SJSA1 (cell line): ENCODE results near the gene ARHGAP40. TPM values are rescaled to one million over a fixed set of nuclear protein-coding genes. Genes with fewer than 3 reads are reported as not detected.
"Not testable (repeated sequence)": the region's sequence is repeated elsewhere in the genome, so short reads cannot be mapped to it uniquely, and the experiment has no call there.

Experiments used
- DNase-seq, 2 experiments: peaks; one replicate each; pipeline ENCODE4 v3.0.0-alpha.2; 2015 to 2020; ENCODE audit warnings: low spot score in 2 of 2, low read depth in 1 of 2
- H3K27ac ChIP-seq: fragments of 250-450 bp; sonication (Bioruptor Pico); 2 replicates; pipeline ENCODE4 v1.5.1; 2020; ENCODE audit warnings: mild to moderate bottlenecking, moderate library complexity
- H3K27me3 ChIP-seq: fragments of 250-450 bp; sonication (Bioruptor Pico); replicated peaks from 2 replicates; pipeline ENCODE4 v1.5.1; 2020; ENCODE audit warnings: mild to moderate bottlenecking, moderate library complexity
- H3K36me3 ChIP-seq: fragments of 250-450 bp; sonication (Bioruptor Pico); 2 replicates; pipeline ENCODE4 v1.5.1; 2020; ENCODE audit warnings: mild to moderate bottlenecking
- H3K4me1 ChIP-seq: fragments of 250-450 bp; sonication (Bioruptor Pico); replicated peaks from 2 replicates; pipeline ENCODE4 v1.6.1; 2021; ENCODE audit warnings: mild to moderate bottlenecking
- H3K4me3 ChIP-seq: fragments of 250-450 bp; sonication (Bioruptor Pico); 2 replicates; pipeline ENCODE4 v1.5.1; 2020; ENCODE audit warnings: mild to moderate bottlenecking
- H3K9me3 ChIP-seq: fragments of 250-450 bp; sonication (Bioruptor Pico); replicated peaks from 2 replicates; pipeline ENCODE4 v1.5.1; 2020; ENCODE audit warnings: mild to moderate bottlenecking
- total RNA-seq: library from RNA; depleted of rRNA; stranded (reverse); fragments of >200 nt; shearing (Covaris generic); gene quantifications from 2 replicates; pipeline ENCODE4 v1.2.3, GENCODE V29; 2014

ARHGAP40 gene
- total RNA-seq, 1 experiment from 2014 or later, result not detected

DNA sequence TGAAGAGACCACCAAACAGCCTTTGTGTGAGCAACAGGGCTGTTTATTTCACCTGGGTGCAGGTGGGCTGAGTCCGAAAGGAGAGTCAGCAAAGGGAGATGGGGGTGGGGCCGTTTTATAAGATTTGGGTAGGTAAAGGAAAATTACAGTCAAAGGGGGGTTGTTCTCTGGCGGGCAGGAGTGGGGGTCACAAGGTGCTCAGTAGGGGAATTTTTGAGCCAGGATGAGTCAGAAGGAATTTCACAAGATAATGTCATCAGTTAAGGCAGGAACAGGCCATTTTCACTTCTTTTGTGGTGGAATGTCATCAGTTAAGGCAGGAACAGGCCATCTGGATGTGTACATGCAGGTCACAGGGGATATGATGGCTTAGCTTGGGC lies 9.2 kb upstream of the ARHGAP40 start:
- not testable (repeated sequence) for H3K4me3 ChIP-seq, H3K27ac ChIP-seq, H3K4me1 ChIP-seq, H3K36me3 ChIP-seq, H3K9me3 ChIP-seq, H3K27me3 ChIP-seq
- peak in 1 of 2 experiments; percentile 14 for DNase-seq

DNA sequence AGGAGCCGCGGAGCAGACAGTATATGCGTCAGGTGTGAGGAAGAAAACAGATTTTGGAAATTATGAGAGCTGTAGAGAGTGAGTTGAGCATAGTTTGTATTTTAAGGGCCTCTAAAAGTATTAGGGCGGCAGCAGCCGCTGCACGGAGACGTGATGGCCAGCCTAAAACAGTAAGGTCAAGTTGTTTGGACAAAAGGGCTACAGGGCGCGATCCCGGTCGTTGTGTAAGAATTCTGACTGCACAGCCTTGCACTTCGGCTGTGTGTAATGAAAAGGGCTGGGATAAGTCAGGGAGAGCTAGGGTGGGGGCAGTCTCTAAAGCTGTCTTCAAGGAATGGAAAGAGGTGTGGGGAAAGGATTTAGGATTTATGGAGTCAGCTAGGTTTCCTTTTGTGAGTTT lies 7.3 kb upstream of the ARHGAP40 start:
- not testable (repeated sequence) for H3K4me1 ChIP-seq, H3K4me3 ChIP-seq, H3K9me3 ChIP-seq, H3K27me3 ChIP-seq, DNase-seq, H3K27ac ChIP-seq, H3K36me3 ChIP-seq

DNA sequence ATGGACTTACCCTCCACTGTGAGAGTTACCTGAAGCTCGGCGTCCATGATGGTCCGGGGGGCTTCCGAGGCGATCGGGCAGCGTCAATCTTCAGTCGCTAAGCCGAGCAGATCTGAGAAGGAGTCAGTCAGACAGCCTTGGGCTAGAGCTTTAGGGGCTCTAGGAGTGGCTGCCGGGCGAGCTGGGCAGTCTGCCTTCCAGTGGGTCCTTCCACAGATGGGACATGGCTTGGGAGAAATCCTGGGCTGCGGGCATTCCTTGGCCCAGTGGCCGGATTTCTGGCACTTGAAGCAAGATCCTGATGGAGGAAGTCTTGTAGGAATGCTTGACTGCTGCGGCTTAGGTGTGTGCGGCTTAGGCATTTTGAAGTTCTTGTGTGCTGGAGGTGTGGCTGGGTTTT lies 5.7 kb upstream of the ARHGAP40 start:
- not testable (repeated sequence) for H3K36me3 ChIP-seq, H3K4me3 ChIP-seq, H3K4me1 ChIP-seq, H3K27me3 ChIP-seq, H3K27ac ChIP-seq, DNase-seq, H3K9me3 ChIP-seq

- no peak overlapping the region for H3K27ac ChIP-seq
- H3K4me1 ChIP-seq, result peaks cover 5% of the 10 kb centered on the region
- no peak overlapping the region for H3K4me3 ChIP-seq
- peaks cover 22% of the 10 kb centered on the region for H3K27me3 ChIP-seq
- no peaks in the 10 kb centered on the region for H3K9me3 ChIP-seq
- DNase-seq, result no peak
- H3K36me3 ChIP-seq, result no peaks in the 10 kb centered on the region
Measured at GRCh38 chr20:38599410-38599882, 2.2 kb upstream of the ARHGAP40 start.

- Histone ChIP-seq H3K27me3 (peaks cover 22% of the 10 kb centered on the region), H3K27ac (no peak overlapping the region), H3K36me3 (no peaks in the 10 kb centered on the region), H3K4me3 (no peak overlapping the region), H3K9me3 (no peaks in the 10 kb centered on the region), H3K4me1 (peaks cover 5% of the 10 kb centered on the region)
- DNase-seq, result no peak
Measured at GRCh38 chr20:38600057-38600456, 1.6 kb upstream of the ARHGAP40 start.

GRCh38 chr20:38602185-38602581 lies 574 bp downstream of the ARHGAP40 start:
- peaks cover 30% of the 10 kb centered on the region for H3K27me3 ChIP-seq
- H3K4me3 ChIP-seq, result no peak overlapping the region
- H3K27ac ChIP-seq, result no peak overlapping the region
- peaks cover 5% of the 10 kb centered on the region for H3K4me1 ChIP-seq
- H3K9me3 ChIP-seq, result no peaks in the 10 kb centered on the region
- DNase-seq, result no peak
- H3K36me3 ChIP-seq, result no peaks in the 10 kb centered on the region

DNA sequence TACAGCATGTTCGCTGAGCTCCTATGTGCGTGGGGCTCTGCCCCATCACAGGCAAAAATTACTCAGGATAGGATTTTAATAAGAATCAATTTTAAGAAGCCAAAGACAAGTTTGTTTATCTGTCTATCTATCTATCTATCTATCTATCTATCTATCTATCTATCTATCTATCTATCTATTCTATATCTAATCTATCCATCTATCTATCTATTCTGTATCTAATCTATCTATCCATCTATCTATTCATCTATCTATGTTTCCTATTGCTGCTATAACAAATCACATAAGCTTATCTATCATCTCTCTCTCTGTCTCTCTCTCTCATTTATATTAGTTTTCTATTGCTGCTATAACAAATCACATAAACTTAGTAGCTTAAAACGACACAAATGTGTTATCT lies 1.7 kb downstream of the ARHGAP40 start:
- Histone ChIP-seq H3K4me1 (peaks cover 5% of the 10 kb centered on the region), H3K27me3 (peaks cover 30% of the 10 kb centered on the region), H3K27ac (no peak overlapping the region), H3K4me3 (no peak overlapping the region), H3K9me3 (no peaks in the 10 kb centered on the region), H3K36me3 (no peaks in the 10 kb centered on the region)
- DNase-seq, result no peak

GRCh38 chr20:38604873-38605303 lies 3.3 kb downstream of the ARHGAP40 start:
- no peaks in the 10 kb centered on the region for H3K9me3 ChIP-seq
- H3K4me1 ChIP-seq, result peaks cover 5% of the 10 kb centered on the region
- no peak for DNase-seq
- peaks cover 30% of the 10 kb centered on the region for H3K27me3 ChIP-seq
- no peak overlapping the region for H3K27ac ChIP-seq
- H3K36me3 ChIP-seq, result no peaks in the 10 kb centered on the region
- no peak overlapping the region for H3K4me3 ChIP-seq

DNA sequence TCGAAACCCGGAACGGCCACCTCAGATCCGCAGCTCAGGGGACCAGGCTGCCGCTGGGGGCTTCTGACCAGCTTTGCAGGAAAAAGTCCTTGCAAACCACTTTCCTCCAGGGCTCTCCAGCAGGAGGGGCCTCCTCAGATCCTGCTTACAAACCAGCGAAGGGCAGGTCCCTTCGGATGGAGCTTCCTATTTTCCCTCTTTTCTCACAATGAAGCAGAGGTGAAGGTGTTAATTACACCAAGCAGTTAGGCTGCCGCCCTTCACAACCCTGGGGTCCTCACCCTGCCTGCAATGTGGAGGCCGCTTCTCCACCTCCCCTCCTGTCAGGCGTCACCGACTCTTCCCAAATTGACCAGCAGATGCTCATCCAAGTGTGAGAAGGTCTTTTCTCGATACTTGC lies 5.7 kb downstream of the ARHGAP40 start:
- Histone ChIP-seq H3K27me3 (peaks cover 22% of the 10 kb centered on the region; the same call in 1 of the 2 replicates), H3K9me3 (no peaks in the 10 kb centered on the region), H3K4me3 (no peak overlapping the region), H3K27ac (no peak overlapping the region), H3K36me3 (no peaks in the 10 kb centered on the region), H3K4me1 (no peaks in the 10 kb centered on the region)
- no peak for DNase-seq

DNA sequence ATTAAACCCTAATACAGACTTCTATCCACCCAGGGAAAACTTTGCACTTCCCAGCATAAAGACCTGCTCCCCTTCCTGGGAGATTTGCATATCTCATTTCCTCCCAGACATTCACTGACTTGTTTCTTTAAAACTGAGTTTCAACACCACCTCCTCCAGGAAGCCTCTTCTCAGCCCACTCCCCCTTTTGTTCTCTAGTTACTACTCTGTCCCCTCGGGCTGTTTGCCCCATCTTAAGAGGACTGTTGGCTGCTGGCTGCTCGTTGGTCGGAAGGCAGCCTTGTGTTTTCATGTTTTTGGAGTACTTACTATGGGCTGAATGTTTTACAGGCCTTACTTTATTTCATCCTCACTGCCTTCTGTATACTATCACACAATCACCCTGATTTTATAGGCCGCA lies 6.6 kb downstream of the ARHGAP40 start:
- Histone ChIP-seq H3K9me3 (no peaks in the 10 kb centered on the region), H3K27me3 (peaks cover 20% of the 10 kb centered on the region; the same call in 1 of the 2 replicates), H3K27ac (no peak overlapping the region), H3K4me3 (no peak overlapping the region), H3K4me1 (no peaks in the 10 kb centered on the region), H3K36me3 (no peaks in the 10 kb centered on the region)
- no peak for DNase-seq

GRCh38 chr20:38609815-38610214 lies 8.2 kb downstream of the ARHGAP40 start:
- no peaks in the 10 kb centered on the region for H3K36me3 ChIP-seq
- H3K9me3 ChIP-seq, result no peaks in the 10 kb centered on the region
- H3K4me1 ChIP-seq, result no peaks in the 10 kb centered on the region
- peaks cover 15% of the 10 kb centered on the region; the same call in 1 of the 2 replicates for H3K27me3 ChIP-seq
- no peak overlapping the region for H3K27ac ChIP-seq
- no peak for DNase-seq
- H3K4me3 ChIP-seq, result no peak overlapping the region

DNA sequence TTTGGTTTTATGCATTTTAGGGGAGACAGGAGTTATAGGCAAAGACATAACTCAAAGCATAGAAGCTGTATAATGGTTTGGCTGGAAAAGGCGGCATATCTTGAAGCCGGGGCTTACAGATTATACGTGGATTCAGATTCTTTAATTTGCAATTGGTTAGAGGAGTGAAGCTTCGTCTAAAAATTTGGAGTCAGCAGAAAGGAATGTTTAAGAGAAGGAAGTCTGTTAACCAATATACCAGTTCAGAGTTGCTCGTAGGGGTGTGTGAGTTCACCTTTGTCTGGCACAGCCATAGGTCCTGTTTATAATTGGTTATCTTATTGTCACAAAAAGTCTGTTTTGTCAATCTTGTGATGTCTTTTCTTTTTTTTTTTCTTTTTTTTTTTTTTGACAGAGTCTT lies 8.9 kb downstream of the ARHGAP40 start:
- no peak for DNase-seq
- H3K27me3 ChIP-seq, result peaks cover 17% of the 10 kb centered on the region; the same call in 1 of the 2 replicates
- H3K4me3 ChIP-seq, result no peak overlapping the region

DNA sequence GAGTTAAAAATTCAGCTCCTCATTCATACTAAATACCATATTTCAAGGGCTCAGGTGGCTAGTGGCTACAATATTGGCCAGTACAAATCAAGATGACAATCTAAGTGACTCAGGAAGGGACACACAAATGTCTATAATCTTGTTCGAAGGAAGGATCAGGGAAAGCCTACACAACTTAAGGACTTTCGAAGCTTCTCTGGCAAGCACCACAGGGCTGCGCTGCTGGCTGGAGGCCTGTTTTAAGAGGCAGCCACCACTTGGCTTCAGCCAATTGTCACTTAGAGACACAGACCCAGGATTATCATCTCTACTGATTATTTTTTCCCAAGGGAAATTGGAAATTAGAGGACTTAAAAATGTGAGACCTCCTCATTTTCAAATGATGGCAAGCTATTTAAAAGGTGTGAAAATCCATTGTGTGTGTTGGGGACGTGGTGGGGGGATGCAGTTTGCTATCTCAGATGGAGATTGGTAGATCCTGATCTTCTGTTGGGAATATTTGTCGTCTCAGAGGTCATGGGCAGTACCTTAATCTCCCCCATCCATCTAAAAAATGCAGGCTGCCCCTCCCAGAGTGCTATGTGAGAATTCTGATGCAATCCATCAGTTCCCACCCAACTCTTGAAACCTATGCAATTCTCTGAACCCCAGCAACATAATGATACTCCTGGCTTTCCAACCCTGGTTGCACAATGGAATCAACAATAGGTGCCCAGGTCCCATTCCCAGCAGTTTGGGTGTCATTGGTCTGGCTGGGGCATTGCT lies 11.3 kb downstream of the ARHGAP40 start:
- no peaks in the 10 kb centered on the region for H3K36me3 ChIP-seq
- DNase-seq, result no peak
- H3K4me1 ChIP-seq, result no peaks in the 10 kb centered on the region
- H3K27ac ChIP-seq, result no peak overlapping the region
- H3K4me3 ChIP-seq, result no peak overlapping the region
- no peaks in the 10 kb centered on the region for H3K9me3 ChIP-seq
- peaks cover 8% of the 10 kb centered on the region; the same call in 1 of the 2 replicates for H3K27me3 ChIP-seq

More for the DNA sequence above, 8.9 kb downstream of the ARHGAP40 start:
- Histone ChIP-seq H3K4me1 (no peaks in the 10 kb centered on the region), H3K9me3 (no peaks in the 10 kb centered on the region), H3K36me3 (no peaks in the 10 kb centered on the region), H3K27ac (no peak overlapping the region)

- no peak for DNase-seq
- H3K27ac ChIP-seq, result no peak overlapping the region
- H3K36me3 ChIP-seq, result no peaks in the 10 kb centered on the region
- no peaks in the 10 kb centered on the region for H3K4me1 ChIP-seq
- no peak overlapping the region for H3K4me3 ChIP-seq
- H3K27me3 ChIP-seq, result peaks cover 19% of the 10 kb centered on the region
- no peaks in the 10 kb centered on the region for H3K9me3 ChIP-seq
Measured at GRCh38 chr20:38615283-38615682, 13.7 kb downstream of the ARHGAP40 start.

- no peaks in the 10 kb centered on the region for H3K36me3 ChIP-seq
- peaks cover 29% of the 10 kb centered on the region for H3K27me3 ChIP-seq
- no peaks in the 10 kb centered on the region for H3K4me1 ChIP-seq
- no peak overlapping the region for H3K27ac ChIP-seq
- H3K4me3 ChIP-seq, result no peak overlapping the region
- H3K9me3 ChIP-seq, result no peaks in the 10 kb centered on the region
- DNase-seq, result no peak
Measured at GRCh38 chr20:38616457-38616856, 14.8 kb downstream of the ARHGAP40 start.
